HEK293 (cell line): Measurements from ENCODE around the gene STXBP3.

Experiments
- AEBP2 ChIP-seq: fragments of 450-650 bp; formaldehyde crosslinking; IDR thresholded peaks from 2 replicates; pipeline ENCODE4 v1.5.1; 2016; ENCODE audit warnings: missing biosample characterization, missing genetic modification characterization, borderline replicate concordance
- IKZF3 ChIP-seq: fragments of 450-650 bp; IDR thresholded peaks from 2 replicates; pipeline ENCODE4 v1.5.0; 2018; ENCODE audit warnings: missing biosample characterization, mild to moderate bottlenecking, missing genetic modification characterization, moderate library complexity
- MZF1 ChIP-seq: fragments of 450-650 bp; formaldehyde crosslinking; IDR thresholded peaks from 2 replicates; pipeline ENCODE4 v1.5.1; 2017; ENCODE audit warnings: missing biosample characterization, missing genetic modification characterization, borderline replicate concordance
- PRDM4 ChIP-seq: fragments of 450-650 bp; formaldehyde crosslinking; IDR thresholded peaks from 2 replicates; pipeline ENCODE4 v1.5.1; 2017; ENCODE audit warnings: missing biosample characterization, missing genetic modification characterization
- SP3 ChIP-seq: fragments of 450-650 bp; formaldehyde crosslinking; IDR thresholded peaks from 2 replicates; pipeline ENCODE4 v1.5.1; 2016; ENCODE audit warnings: missing biosample characterization, missing genetic modification characterization
- YY1 ChIP-seq: fragments of 450-650 bp; formaldehyde crosslinking; IDR thresholded peaks from 2 replicates; pipeline ENCODE4 v1.5.1; 2018; ENCODE audit warnings: missing biosample characterization, missing genetic modification characterization
- ZBTB1 ChIP-seq: fragments of 450-650 bp; formaldehyde crosslinking; IDR thresholded peaks from 2 replicates; pipeline ENCODE4 v1.5.1; 2016; ENCODE audit warnings: missing biosample characterization, missing genetic modification characterization
- ZBTB26 ChIP-seq: fragments of 450-650 bp; formaldehyde crosslinking; optimal IDR thresholded peaks from 2 replicates; pipeline ENCODE3; 2016; ENCODE audit warnings: missing biosample characterization, mild to moderate bottlenecking, missing genetic modification characterization
- ZBTB44 ChIP-seq: fragments of 450-650 bp; IDR thresholded peaks from 2 replicates; pipeline ENCODE4 v1.5.1; 2018; ENCODE audit warnings: missing biosample characterization, mild to moderate bottlenecking, missing genetic modification characterization
- ZNF157 ChIP-seq: fragments of 450-650 bp; formaldehyde crosslinking; IDR thresholded peaks from 2 replicates; pipeline ENCODE4 v1.5.1; 2016; ENCODE audit warnings: missing biosample characterization, missing genetic modification characterization
- ZNF16 ChIP-seq: fragments of 450-650 bp; formaldehyde crosslinking; IDR thresholded peaks from 2 replicates; pipeline ENCODE4 v1.5.1; 2016; ENCODE audit warnings: low read depth, missing biosample characterization, missing genetic modification characterization
- ZNF211 ChIP-seq: fragments of 450-650 bp; formaldehyde crosslinking; IDR thresholded peaks from 2 replicates; pipeline ENCODE4 v1.5.1; 2016; ENCODE audit warnings: low read depth, missing biosample characterization, missing genetic modification characterization
- ZNF221 ChIP-seq: fragments of 450-650 bp; formaldehyde crosslinking; IDR thresholded peaks from 2 replicates; pipeline ENCODE4 v1.5.1; 2017; ENCODE audit warnings: missing biosample characterization, missing genetic modification characterization, borderline replicate concordance
- ZNF24 ChIP-seq: fragments of 450-650 bp; formaldehyde crosslinking; IDR thresholded peaks from 2 replicates; pipeline ENCODE4 v1.5.1; 2016; ENCODE audit warnings: missing biosample characterization, missing genetic modification characterization
- ZNF280C ChIP-seq: fragments of 450-650 bp; formaldehyde crosslinking; IDR thresholded peaks from 2 replicates; pipeline ENCODE4 v1.5.1; 2016; ENCODE audit warnings: missing biosample characterization, missing genetic modification characterization
- ZNF341 ChIP-seq: fragments of 450-650 bp; formaldehyde crosslinking; IDR thresholded peaks from 2 replicates; pipeline ENCODE4; 2016; ENCODE audit warnings: low read depth, missing biosample characterization, missing genetic modification characterization
- ZNF501 ChIP-seq: fragments of 450-650 bp; formaldehyde crosslinking; IDR thresholded peaks from 2 replicates; pipeline ENCODE4 v1.5.1; 2016; ENCODE audit warnings: missing biosample characterization, missing genetic modification characterization
- ZNF560 ChIP-seq: fragments of 450-650 bp; formaldehyde crosslinking; IDR thresholded peaks from 2 replicates; pipeline ENCODE4 v1.5.1; 2017; ENCODE audit warnings: missing biosample characterization, missing genetic modification characterization, borderline replicate concordance
- ZNF585B ChIP-seq: fragments of 450-650 bp; formaldehyde crosslinking; IDR thresholded peaks from 2 replicates; pipeline ENCODE4 v1.5.1; 2016; ENCODE audit warnings: missing biosample characterization, missing genetic modification characterization
- ZNF600 ChIP-seq: fragments of 450-650 bp; formaldehyde crosslinking; IDR thresholded peaks from 2 replicates; pipeline ENCODE4 v1.5.1; 2016; ENCODE audit warnings: missing biosample characterization, missing genetic modification characterization
- ZNF624 ChIP-seq: fragments of 450-650 bp; formaldehyde crosslinking; IDR thresholded peaks from 2 replicates; pipeline ENCODE4 v1.5.1; 2017; ENCODE audit warnings: missing biosample characterization, missing genetic modification characterization
- ZNF626 ChIP-seq: fragments of 450-650 bp; sonication (Bioruptor Pico); formaldehyde crosslinking; IDR thresholded peaks from 2 replicates; pipeline ENCODE4 v1.5.1; 2018; ENCODE audit warnings: missing biosample characterization, missing genetic modification characterization, inconsistent platforms
- ZNF654 ChIP-seq: fragments of 450-650 bp; formaldehyde crosslinking; IDR thresholded peaks from 2 replicates; pipeline ENCODE4 v1.5.1; 2016; ENCODE audit warnings: low read depth, missing biosample characterization, missing genetic modification characterization
- ZNF692 ChIP-seq: fragments of 450-650 bp; formaldehyde crosslinking; IDR thresholded peaks from 2 replicates; pipeline ENCODE4 v1.5.1; 2016; ENCODE audit warnings: missing biosample characterization, missing genetic modification characterization
- ZNF701 ChIP-seq: fragments of 450-650 bp; formaldehyde crosslinking; IDR thresholded peaks from 2 replicates; pipeline ENCODE4 v1.5.1; 2016; ENCODE audit warnings: missing biosample characterization, missing genetic modification characterization
- ZNF747 ChIP-seq: fragments of 450-650 bp; formaldehyde crosslinking; IDR thresholded peaks from 2 replicates; pipeline ENCODE4 v1.5.1; 2016; ENCODE audit warnings: missing biosample characterization, missing genetic modification characterization
- ZSCAN16 ChIP-seq: fragments of 450-650 bp; formaldehyde crosslinking; IDR thresholded peaks from 2 replicates; pipeline ENCODE4 v1.5.1; 2016; ENCODE audit warnings: missing biosample characterization, missing genetic modification characterization
- ZSCAN23 ChIP-seq: fragments of 450-650 bp; formaldehyde crosslinking; IDR thresholded peaks from 2 replicates; pipeline ENCODE4 v1.5.1; 2016; ENCODE audit warnings: missing biosample characterization, missing genetic modification characterization

The STXBP3 gene

GRCh38 chr1:108746382-108747170 lies at the start of gene STXBP3 (continued):
- TF ChIP-seq PRDM4 (tag by site-specific recombination) (peak; percentile 39; the same call in 1 of the 2 replicates), ZNF600 (tag by site-specific recombination) (peak; percentile 99), ZNF626 (tag by site-specific recombination) (no peak), ZNF654 (tag by site-specific recombination) (no peak), SP3 (tag by site-specific recombination) (peak; percentile 95), ZNF280C (no peak), AEBP2 (tag by site-specific recombination) (0 out of 2 replicates have a peak, but pooled peaks have one; percentile 48), ZNF501 (tag by site-specific recombination) (peak; percentile 98), ZSCAN16 (tag by site-specific recombination) (no peak), ZNF701 (tag by site-specific recombination) (no peak), ZNF585B (no peak; the same call in 1 of the 2 replicates), ZNF747 (no peak), ZBTB26 (tag by site-specific recombination) (peak; percentile 87), ZBTB44 (tag by site-specific recombination) (no peak), ZBTB1 (no peak), ZNF560 (tag by site-specific recombination) (no peak), ZNF341 (no peak; the same call in 1 of the 2 replicates), ZNF157 (tag by site-specific recombination) (0 out of 2 replicates have a peak, but pooled peaks have one; percentile 7), ZNF211 (tag by site-specific recombination) (no peak), ZNF24 (tag by site-specific recombination) (peak; percentile 94), ZNF16 (tag by site-specific recombination) (no peak), IKZF3 (tag by site-specific recombination) (peak; percentile 70), ZNF624 (tag by site-specific recombination) (no peak), MZF1 (0 out of 2 replicates have a peak, but pooled peaks have one; percentile 71), YY1 (tag by site-specific recombination) (peak; percentile 92), ZSCAN23 (peak; percentile 84), ZNF692 (tag by site-specific recombination) (peak; percentile 83; the same call in 1 of the 2 replicates), ZNF221 (tag by site-specific recombination) (no peak)
